Activated CD4-positive, alpha-beta T cell treated with anti-CD3 and anti-CD28 coated beads, Interleukin-2, Interleukin-4, amounts not matched to agents 100 ng/mL and 50 ng/mL, durations not matched to agents 16 hours and 8 hours (primary cell): Measurements from ENCODE around the gene PGA4.

ENCODE experiments used
- DNase-seq: peaks from one replicate; pipeline ENCODE4 v3.0.0-alpha.2; 2020; ENCODE audit warnings: low spot score

Gene PGA4

DNA sequence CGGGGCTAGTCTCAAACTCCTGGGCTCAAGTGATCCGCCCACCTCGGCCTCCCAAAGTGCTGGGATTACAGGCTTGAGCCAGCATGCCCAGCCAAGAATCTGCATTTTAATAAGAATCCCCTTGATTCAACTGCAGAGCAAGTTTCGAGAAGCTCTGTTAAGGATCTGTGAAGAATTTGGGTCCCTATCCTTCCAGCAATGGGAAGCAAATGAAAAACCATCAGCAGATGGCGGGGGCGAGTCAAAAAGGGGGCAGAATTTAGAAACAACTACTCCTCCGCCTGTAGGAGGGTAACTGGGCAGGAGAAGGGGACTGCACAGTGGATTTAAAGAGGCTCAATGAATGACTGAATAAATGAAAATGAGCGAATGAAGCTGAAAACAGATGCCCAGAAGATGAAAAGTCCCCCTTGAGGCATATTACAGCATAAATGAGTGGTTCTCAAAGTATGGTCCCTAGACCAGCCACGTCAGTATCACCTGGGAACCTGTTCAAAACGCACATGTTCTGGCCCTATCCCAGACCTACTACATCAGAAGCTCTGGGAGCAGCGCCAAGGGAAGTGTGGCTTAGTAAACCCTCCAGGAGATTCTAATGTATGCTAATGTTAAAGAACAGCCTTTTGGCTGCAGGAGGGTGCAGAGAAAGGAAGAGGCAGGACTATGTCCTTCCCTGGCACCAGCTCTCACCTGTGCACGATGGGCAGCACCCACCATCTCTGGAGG lies 58.0 kb downstream of the PGA4 start:
- no peak for DNase-seq

GRCh38 chr11:61280883-61281580 lies 58.9 kb downstream of the PGA4 start:
- DNase-seq = no peak
